ENCODE results near the gene ATP8B4.
A peak's percentile ranks its signal among the peaks of the same experiment; 100 is the strongest.

The ATP8B4 gene

GRCh38 chr15:49877117-49877872 is 241.7 kb downstream of the ATP8B4 start:
- Histone ChIP-seq H3K79me2 (ENCODE audit: insufficient read depth, low read length) (no peaks in the 10 kb centered on the region), H3K27me3 (ENCODE audit: insufficient read depth, low read length, poor library complexity, severe bottlenecking) (no peaks in the 10 kb centered on the region), H4K20me1 (ENCODE audit: insufficient read depth, low read length, poor library complexity, severe bottlenecking) (no peaks in the 10 kb centered on the region), H3K4me1 (ENCODE audit: insufficient read depth, low read length, poor library complexity, severe bottlenecking) (no peaks in the 10 kb centered on the region), H3K4me2 (ENCODE audit: low read depth, low read length, poor library complexity, severe bottlenecking) (no peak overlapping the region), H2AFZ (ENCODE audit: low read length) (no peak overlapping the region), H3K9me3 (ENCODE audit: insufficient read depth, low read depth, low read length) (no peaks in the 10 kb centered on the region), H3K9ac (ENCODE audit: low read depth, low read length, poor library complexity, severe bottlenecking) (no peak overlapping the region), H3K36me3 (ENCODE audit: insufficient read depth, low read length) (no peaks in the 10 kb centered on the region), H3K9me2 (replicated peaks; ENCODE audit: low read depth, low read length) (no peaks in the 10 kb centered on the region), H3F3A (ENCODE audit: low read depth) (no peaks in the 10 kb centered on the region), H3K4me3 (ENCODE audit: low read length, poor library complexity, severe bottlenecking) (no peak overlapping the region)
- no peak for TF ChIP-seq CTCF (conservative IDR thresholded peaks at IDR 0.05; ENCODE audit: low read length)
- no peak for TF ChIP-seq EZH2phosphoT487 (IDR thresholded peaks at IDR 0.05; ENCODE audit: borderline replicate concordance)

DNA sequence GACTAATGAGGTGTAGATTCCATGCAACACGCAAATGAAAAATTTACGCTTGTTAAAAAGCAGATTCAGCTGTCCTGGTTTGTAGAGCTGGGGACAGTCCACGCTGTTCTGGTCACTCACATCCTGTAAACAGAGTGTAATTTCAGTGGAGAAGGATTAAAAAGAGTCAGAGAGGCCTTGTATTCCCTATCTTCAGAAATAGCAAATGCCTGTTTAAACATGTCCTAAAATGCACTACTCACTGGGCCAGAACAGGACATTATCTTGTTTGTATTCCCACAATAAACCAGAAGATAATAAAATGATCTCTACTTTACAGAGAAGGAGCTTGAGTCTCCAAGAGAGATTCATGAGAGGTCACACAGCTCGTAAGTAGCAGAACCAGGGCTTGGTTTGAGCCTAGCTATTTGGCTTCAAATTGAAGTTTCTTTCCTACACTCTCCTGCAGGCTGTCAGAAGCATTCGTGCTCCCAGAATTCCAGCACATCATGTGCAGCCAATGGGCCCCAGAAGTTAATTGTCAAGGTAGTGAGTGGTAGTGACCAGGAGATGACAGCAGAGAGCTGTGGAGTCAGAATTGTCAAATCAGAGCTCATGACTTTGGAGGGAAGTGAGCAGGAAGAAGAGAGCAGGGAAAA is 242.5 kb downstream of the ATP8B4 start:
- Histone ChIP-seq H3F3A (ENCODE audit: low read depth) (no peaks in the 10 kb centered on the region), H3K27me3 (ENCODE audit: insufficient read depth, low read length, poor library complexity, severe bottlenecking) (no peaks in the 10 kb centered on the region), H3K9ac (ENCODE audit: low read depth, low read length, poor library complexity, severe bottlenecking) (no peak overlapping the region), H3K9me2 (replicated peaks; ENCODE audit: low read depth, low read length) (no peaks in the 10 kb centered on the region), H3K9me3 (ENCODE audit: insufficient read depth, low read depth, low read length) (no peaks in the 10 kb centered on the region), H3K4me1 (ENCODE audit: insufficient read depth, low read length, poor library complexity, severe bottlenecking) (no peaks in the 10 kb centered on the region), H3K4me2 (ENCODE audit: low read depth, low read length, poor library complexity, severe bottlenecking) (no peak overlapping the region), H3K4me3 (ENCODE audit: low read length, poor library complexity, severe bottlenecking) (no peak overlapping the region), H3K36me3 (ENCODE audit: insufficient read depth, low read length) (no peaks in the 10 kb centered on the region), H2AFZ (ENCODE audit: low read length) (no peak overlapping the region), H4K20me1 (ENCODE audit: insufficient read depth, low read length, poor library complexity, severe bottlenecking) (no peaks in the 10 kb centered on the region), H3K79me2 (ENCODE audit: insufficient read depth, low read length) (no peaks in the 10 kb centered on the region)
- no peak for TF ChIP-seq EZH2phosphoT487 (IDR thresholded peaks at IDR 0.05; ENCODE audit: borderline replicate concordance)
- peak; percentile 70 for TF ChIP-seq CTCF (conservative IDR thresholded peaks at IDR 0.05; ENCODE audit: low read length)

DNA sequence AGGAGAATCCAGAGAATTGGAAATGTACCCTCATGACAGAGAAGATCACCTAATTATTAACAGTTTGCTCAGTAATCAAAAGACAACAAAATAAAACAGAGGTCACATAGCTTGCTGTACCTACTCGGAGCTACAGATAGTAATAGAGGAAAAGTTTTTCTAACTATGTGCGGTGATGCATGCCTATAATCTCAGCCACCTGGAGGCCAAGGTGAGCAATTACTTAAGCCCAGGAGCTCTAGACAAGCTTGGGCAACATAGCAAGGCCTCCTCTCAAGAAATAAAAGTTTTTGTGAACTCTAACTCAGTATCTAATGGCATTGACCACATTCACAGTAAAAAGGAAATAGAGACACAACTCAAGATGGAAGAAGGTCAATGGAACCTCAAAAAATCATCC is 243.6 kb downstream of the ATP8B4 start:
- H3F3A ChIP-seq (ENCODE audit: low read depth), result no peaks in the 10 kb centered on the region
- no peaks in the 10 kb centered on the region for H3K27me3 ChIP-seq (ENCODE audit: insufficient read depth, low read length, poor library complexity, severe bottlenecking)
- TF ChIP-seq EZH2phosphoT487 (IDR thresholded peaks at IDR 0.05; ENCODE audit: borderline replicate concordance) (no peak), CTCF (conservative IDR thresholded peaks at IDR 0.05; ENCODE audit: low read length) (peak; percentile 55)
- no peaks in the 10 kb centered on the region for H3K4me1 ChIP-seq (ENCODE audit: insufficient read depth, low read length, poor library complexity, severe bottlenecking)
- H3K4me2 ChIP-seq (ENCODE audit: low read depth, low read length, poor library complexity, severe bottlenecking), result no peak overlapping the region
- no peak overlapping the region for H2AFZ ChIP-seq (ENCODE audit: low read length)
- H3K9me3 ChIP-seq (ENCODE audit: insufficient read depth, low read depth, low read length), result no peaks in the 10 kb centered on the region
- H3K9me2 ChIP-seq (replicated peaks; ENCODE audit: low read depth, low read length), result no peaks in the 10 kb centered on the region
- H3K79me2 ChIP-seq (ENCODE audit: insufficient read depth, low read length), result no peaks in the 10 kb centered on the region
- no peaks in the 10 kb centered on the region for H4K20me1 ChIP-seq (ENCODE audit: insufficient read depth, low read length, poor library complexity, severe bottlenecking)
- H3K36me3 ChIP-seq (ENCODE audit: insufficient read depth, low read length), result no peaks in the 10 kb centered on the region
- H3K9ac ChIP-seq (ENCODE audit: low read depth, low read length, poor library complexity, severe bottlenecking), result no peak overlapping the region
- no peak overlapping the region for H3K4me3 ChIP-seq (ENCODE audit: low read length, poor library complexity, severe bottlenecking)

Measured in Loucy (cell line).